OCI-LY1 (cell line): ENCODE measurements around the gene ZNRD2.

ENCODE experiments used
- H2AFZ ChIP-seq: fragments of 200-600 bp; sonication (generic), shearing (Covaris generic); 2 replicates; pipeline ENCODE4 v1.6.0; 2014; ENCODE audit warnings: antibody characterized with exemption, mild to moderate bottlenecking, low read length
- H3F3A ChIP-seq: fragments of 200-600 bp; sonication (generic), shearing (Covaris generic); 2 replicates; pipeline ENCODE4 v1.6.0; 2014; ENCODE audit warnings: mild to moderate bottlenecking, antibody characterized with exemption, low read length, moderate library complexity; ENCODE audit not compliant: insufficient read depth
- H3K27ac ChIP-seq: fragments of 200-600 bp; sonication (generic); 2 replicates; pipeline ENCODE4 v1.5.1; 2014; ENCODE audit warnings: low read length, mixed run types, mild to moderate bottlenecking, low read depth; ENCODE audit not compliant: poor library complexity, severe bottlenecking
- H3K27me3 ChIP-seq: fragments of 200-600 bp; sonication (generic); 2 replicates; pipeline ENCODE4 v1.6.0; 2014; ENCODE audit warnings: antibody characterized with exemption, mild to moderate bottlenecking, low read length, moderate library complexity; ENCODE audit not compliant: insufficient read depth
- H3K36me3 ChIP-seq: fragments of 200-600 bp; sonication (generic); 2 replicates; pipeline ENCODE4 v1.6.1; 2014; ENCODE audit warnings: mild to moderate bottlenecking, antibody characterized with exemption, low read length, moderate library complexity, mixed read lengths; ENCODE audit not compliant: insufficient read depth
- H3K4me1 ChIP-seq: fragments of 200-600 bp; sonication (generic); 2 replicates; pipeline ENCODE4 v1.5.1; 2014; ENCODE audit warnings: mild to moderate bottlenecking, low read length, moderate library complexity; ENCODE audit not compliant: insufficient read depth, severe bottlenecking
- H3K4me2 ChIP-seq: fragments of 200-600 bp; sonication (generic), shearing (Covaris generic); 2 replicates; pipeline ENCODE4 v1.6.1; 2014; ENCODE audit warnings: low read length
- H3K4me3 ChIP-seq: fragments of 200-600 bp; sonication (generic); 2 replicates; pipeline ENCODE4 v1.5.1; 2014; ENCODE audit warnings: low read length, low read depth, mild to moderate bottlenecking, mixed read lengths; ENCODE audit not compliant: poor library complexity, severe bottlenecking
- H3K79me2 ChIP-seq: fragments of 200-600 bp; shearing (Covaris generic); 2 replicates; pipeline ENCODE4 v1.6.1; 2016; ENCODE audit warnings: mixed run types, low read length, mixed read lengths; ENCODE audit not compliant: insufficient read depth
- H3K9ac ChIP-seq: fragments of 200-600 bp; sonication (generic), shearing (Covaris generic); 2 replicates; pipeline ENCODE4 v1.6.1; 2014; ENCODE audit warnings: mild to moderate bottlenecking, low read length, mixed read lengths
- H3K9me2 ChIP-seq: fragments of 200-600 bp; sonication (generic), shearing (Covaris generic); 2 replicates; pipeline ENCODE4 v1.6.1; 2014; ENCODE audit warnings: low read depth, mild to moderate bottlenecking, low read length, mixed read lengths
- H3K9me3 ChIP-seq: fragments of 200-600 bp; shearing (Covaris generic); 2 replicates; pipeline ENCODE4 v1.6.1; 2014; ENCODE audit warnings: low read length, mixed read lengths
- H4K20me1 ChIP-seq: fragments of 200-600 bp; sonication (generic), shearing (Covaris generic); 2 replicates; pipeline ENCODE4 v1.6.0; 2016; ENCODE audit warnings: mild to moderate bottlenecking, low read length; ENCODE audit not compliant: insufficient read depth
- CTCF ChIP-seq: fragments of 200-600 bp; sonication (generic), shearing (Covaris generic); IDR thresholded peaks from 2 replicates; pipeline ENCODE4 v1.5.1; 2017; ENCODE audit warnings: mild to moderate bottlenecking, antibody characterized with exemption, low read length, moderate library complexity, mixed read lengths
- EZH2 ChIP-seq: fragments of 200-600 bp; sonication (generic), shearing (Covaris generic); IDR thresholded peaks from 2 replicates; pipeline ENCODE4 v1.8.0; 2017; ENCODE audit warnings: borderline replicate concordance, mixed run types, mild to moderate bottlenecking, antibody characterized with exemption, low read length, moderate library complexity, mixed read lengths

Gene ZNRD2

DNA sequence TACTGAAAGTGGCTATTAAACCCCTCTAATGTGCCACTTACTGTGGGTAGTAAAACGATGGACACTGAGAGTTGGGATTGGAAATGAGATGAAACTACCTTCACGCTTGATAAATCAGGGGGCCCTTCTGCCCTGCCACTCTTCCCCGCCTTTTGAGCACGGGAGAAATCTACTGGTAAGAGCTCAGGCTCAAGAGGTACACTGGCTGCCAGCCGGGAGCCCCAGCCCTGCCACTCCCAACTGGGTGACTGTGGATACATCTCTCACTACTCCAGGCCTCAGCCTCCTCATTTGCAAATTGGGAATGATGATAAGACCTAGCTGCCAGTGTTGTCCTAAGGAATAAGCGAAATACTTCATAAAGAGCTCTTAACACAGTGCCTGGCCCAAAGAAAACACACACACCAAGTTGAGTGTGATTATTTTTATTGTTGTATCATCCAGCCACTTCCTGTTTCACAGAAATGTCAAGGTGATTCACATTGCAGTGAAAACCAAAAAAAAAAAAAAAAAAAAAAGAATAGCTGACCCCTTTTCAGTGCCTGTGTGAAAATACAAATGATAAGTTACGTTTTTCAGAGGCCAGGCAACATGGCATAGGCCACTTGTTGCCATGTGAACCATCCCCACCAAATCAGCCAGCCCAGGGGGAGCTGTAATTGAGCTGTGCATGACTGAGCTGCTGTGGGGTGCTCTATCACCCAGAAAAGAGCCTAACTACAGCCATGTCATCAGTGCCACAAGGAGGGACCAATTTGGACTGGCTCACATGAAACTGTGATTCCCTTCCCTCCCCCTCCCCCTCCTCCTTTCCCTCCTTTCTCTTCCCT, 4.4 kb upstream of the ZNRD2 start:
- no peak for TF ChIP-seq EZH2
- no peak for TF ChIP-seq CTCF
- Histone ChIP-seq H3K9me3 (no peaks in the 10 kb centered on the region), H3K4me3 (no peak overlapping the region), H3K27me3 (peaks cover 3% of the 10 kb centered on the region; the same call in 1 of the 2 replicates), H3K4me2 (no peak overlapping the region), H3K9ac (no peak overlapping the region), H3F3A (no peaks in the 10 kb centered on the region), H4K20me1 (no peaks in the 10 kb centered on the region), H3K4me1 (peaks cover 24% of the 10 kb centered on the region), H2AFZ (no peak overlapping the region), H3K27ac (no peak overlapping the region), H3K9me2 (no peaks in the 10 kb centered on the region), H3K36me3 (peaks cover 5% of the 10 kb centered on the region; the same call in 1 of the 2 replicates), H3K79me2 (no peaks in the 10 kb centered on the region)

DNA sequence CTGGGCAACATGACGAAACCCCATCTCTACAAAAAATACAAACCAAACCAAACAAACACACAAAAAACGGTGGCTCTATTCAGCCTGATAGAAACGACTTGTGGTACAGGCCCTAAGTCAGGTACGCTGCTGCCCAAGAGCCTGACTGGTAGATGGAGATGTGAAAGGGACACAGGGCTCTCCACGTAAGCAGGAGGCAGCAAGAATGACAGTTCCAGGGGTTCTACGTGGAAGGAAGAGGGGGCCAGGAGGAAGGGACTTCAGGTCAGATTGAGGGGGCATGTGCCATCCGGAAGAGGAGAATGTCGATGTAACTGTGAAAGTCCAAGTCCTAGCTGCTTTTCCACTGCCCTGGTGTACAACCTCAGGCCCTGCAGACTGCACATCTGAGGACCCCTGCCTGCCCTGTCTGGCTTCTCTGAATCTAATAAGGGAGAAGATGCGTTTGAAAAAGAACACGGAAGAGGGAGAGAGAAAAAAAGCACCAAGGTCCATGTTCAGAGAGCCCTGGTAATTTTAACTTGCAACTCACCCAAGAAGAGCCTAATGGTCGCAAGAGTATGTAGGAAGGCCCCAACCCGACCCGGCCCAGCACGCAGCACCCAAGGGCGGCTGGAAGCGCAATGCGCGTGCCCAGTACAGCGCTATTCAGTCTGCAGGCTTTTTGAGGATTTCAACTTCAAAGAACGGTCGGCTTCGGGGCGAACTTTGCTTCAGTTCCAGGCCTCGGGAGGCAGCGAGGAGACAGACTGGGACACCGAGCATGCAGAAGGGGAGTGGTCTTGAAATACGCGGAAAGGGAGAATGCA, 909 bp upstream of the ZNRD2 start:
- Histone ChIP-seq H3K36me3 (peaks cover 5% of the 10 kb centered on the region; the same call in 1 of the 2 replicates), H4K20me1 (no peaks in the 10 kb centered on the region), H3F3A (no peaks in the 10 kb centered on the region), H3K4me2 (peak overlapping the region; percentile 95), H3K4me1 (peaks cover 51% of the 10 kb centered on the region), H3K9me3 (no peaks in the 10 kb centered on the region), H2AFZ (no peak overlapping the region), H3K79me2 (no peaks in the 10 kb centered on the region), H3K27me3 (no peaks in the 10 kb centered on the region), H3K9ac (peak overlapping the region; percentile 83), H3K4me3 (peak overlapping the region; percentile 83), H3K9me2 (no peaks in the 10 kb centered on the region), H3K27ac (peak overlapping the region; percentile 85)
- no peak for TF ChIP-seq EZH2
- TF ChIP-seq CTCF = no peak

DNA sequence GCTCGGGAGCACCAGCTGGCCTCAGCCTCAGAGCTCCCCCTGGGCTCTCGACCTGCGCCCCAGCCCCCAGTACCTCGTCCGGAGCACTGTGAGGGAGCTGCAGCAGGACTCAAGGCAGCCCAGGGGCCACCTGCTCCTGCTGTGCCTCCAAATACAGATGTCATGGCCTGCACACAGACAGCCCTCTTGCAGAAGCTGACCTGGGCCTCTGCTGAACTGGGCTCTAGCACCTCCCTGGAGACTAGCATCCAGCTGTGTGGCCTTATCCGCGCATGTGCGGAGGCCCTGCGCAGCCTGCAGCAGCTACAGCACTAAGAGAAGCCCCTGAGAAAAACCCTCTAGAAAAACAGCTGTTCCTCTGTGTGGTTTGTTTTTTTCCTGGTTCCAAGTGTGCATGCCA, 1.1 kb downstream of the ZNRD2 start:
- 0 out of 2 replicates have a peak, but pooled peaks cover under 1% of the 10 kb centered on the region for H3K27me3 ChIP-seq
- H4K20me1 ChIP-seq = no peaks in the 10 kb centered on the region
- peak overlapping the region; percentile 83 for H3K4me3 ChIP-seq
- H3K9me2 ChIP-seq = no peaks in the 10 kb centered on the region
- TF ChIP-seq CTCF (no peak), EZH2 (no peak)
- no peaks in the 10 kb centered on the region for H3K79me2 ChIP-seq
- H3K9ac ChIP-seq = peak overlapping the region; percentile 78; the same call in 1 of the 2 replicates
- peak overlapping the region; percentile 83 for H3K4me2 ChIP-seq
- H3K4me1 ChIP-seq = peaks cover 58% of the 10 kb centered on the region
- H3K27ac ChIP-seq = peak overlapping the region; percentile 21
- no peak overlapping the region for H2AFZ ChIP-seq
- H3K36me3 ChIP-seq = peaks cover 5% of the 10 kb centered on the region; the same call in 1 of the 2 replicates
- H3K9me3 ChIP-seq = no peaks in the 10 kb centered on the region
- no peaks in the 10 kb centered on the region; the same call in 1 of the 2 replicates for H3F3A ChIP-seq
